HCT116 (cell line): ENCODE results near the gene NIT2. TPM values are rescaled to one million over a fixed set of nuclear protein-coding genes. Genes with fewer than 3 reads are reported as not detected.

Source experiments
- ATAC-seq: fragments of 200-7000 bp; cut with Tn5 transposase; 2 replicates; pipeline ENCODE4 v1.9.1; 2020; ENCODE audit warnings: mild to moderate bottlenecking, moderate library complexity
- BruUV-seq: library from RNA; stranded (reverse); fragments of 400-500 nt; replicated peaks from 2 replicates; lab custom pipeline; 2021; lab: Mats Ljungman, UMichigan
- CTCF ChIA-PET: fragments of 300-600 bp; sonication (Branson Sonifier 250); formaldehyde crosslinking; loops from one replicate; lab custom pipeline; 2021; ENCODE audit warnings: antibody characterized with exemption; lab: Charles Lee
- POLR2A ChIA-PET: fragments of 300-600, 350-600 bp; sonication (Branson Sonifier 250); formaldehyde crosslinking; loops from one replicate; lab custom pipeline; 2021; ENCODE audit warnings: antibody characterized with exemption; lab: Charles Lee
- RAD21 ChIA-PET, 2 experiments: fragments of 300-600 bp; sonication (Branson Sonifier 250); formaldehyde crosslinking; loops; one replicate each; lab custom pipeline; 2023; ENCODE audit warnings: low total read pairs in 2 of 2; ENCODE audit not compliant: uncharacterized antibody in 2 of 2, unreplicated experiment in 2 of 2, low non-redundant PET in 1 of 2; lab: Charles Lee
- DNase-seq: peaks from one replicate; pipeline ENCODE4 v3.0.0-alpha.2; 2010; ENCODE audit warnings: low read depth, low spot score
- H2AFZ ChIP-seq: fragments of 200-600 bp; shearing (Covaris generic), sonication (generic); 2 replicates; pipeline ENCODE4 v1.6.1; 2017; ENCODE audit warnings: low read depth, mixed run types, mixed read lengths, antibody characterized with exemption, low read length; ENCODE audit not compliant: poor library complexity, severe bottlenecking
- H3K27ac ChIP-seq: 2 replicates; pipeline ENCODE4 v1.5.1; 2012; ENCODE audit warnings: low read depth, low read length
- H3K27me3 ChIP-seq: fragments of 200-600 bp; sonication (generic); 2 replicates; pipeline ENCODE4 v1.6.1; 2016; ENCODE audit warnings: mixed run types, low read length, mixed read lengths; ENCODE audit not compliant: insufficient read depth
- H3K36me3 ChIP-seq, 2 experiments: fragments of 200-500 bp in 1 of 2; fragments of 200-600 bp in 1 of 2; sonication (Bioruptor generic) in 1 of 2; sonication (generic) in 1 of 2; 2 replicates each; pipeline versions ENCODE4 v1.5.1 to v1.6.1; 2014 to 2016; ENCODE audit warnings: low read length in 2 of 2, inconsistent platforms in 1 of 2, mixed read lengths in 1 of 2, mixed run types in 1 of 2; ENCODE audit not compliant: insufficient read depth in 2 of 2, control insufficient read depth in 1 of 2
- H3K4me1 ChIP-seq, 2 experiments: fragments of 200-600 bp in 1 of 2; sonication (generic) in 1 of 2; 2 replicates each; pipeline versions ENCODE4 v1.5.1 to v1.6.1; 2012 to 2017; ENCODE audit warnings: low read length in 2 of 2, inconsistent platforms in 1 of 2, mild to moderate bottlenecking in 1 of 2, mixed read lengths in 1 of 2, mixed run types in 1 of 2, moderate library complexity in 1 of 2; ENCODE audit not compliant: insufficient read depth in 2 of 2, control insufficient read depth in 1 of 2
- H3K4me2 ChIP-seq: fragments of 200-600 bp; sonication (generic); 2 replicates; pipeline ENCODE4 v1.6.1; 2017; ENCODE audit warnings: mixed run types, low read length, mixed read lengths
- H3K4me3 ChIP-seq, 2 experiments: fragments of 200-600 bp in 1 of 2; sonication (generic) in 1 of 2; replicated peaks in 1 of 2; 2 replicates each; pipeline ENCODE4 v1.5.1; 2011 to 2016; ENCODE audit warnings: low read length in 2 of 2, control low read depth in 1 of 2, low read depth in 1 of 2, mild to moderate bottlenecking in 1 of 2, mixed read lengths in 1 of 2, mixed run types in 1 of 2
- H3K79me2 ChIP-seq: fragments of 200-600 bp; sonication (generic); 2 replicates; pipeline ENCODE4 v1.6.1; 2017; ENCODE audit warnings: mild to moderate bottlenecking, mixed run types, low read length, moderate library complexity, mixed read lengths; ENCODE audit not compliant: insufficient read depth
- H3K9ac ChIP-seq: fragments of 200-600 bp; sonication (generic); 2 replicates; pipeline ENCODE4 v1.6.1; 2016; ENCODE audit warnings: low read length, mixed read lengths
- H3K9me2 ChIP-seq: fragments of 200-600 bp; sonication (generic), shearing (Covaris generic); 2 replicates; pipeline ENCODE4 v1.6.1; 2017; ENCODE audit warnings: mixed run types, mild to moderate bottlenecking, moderate library complexity; ENCODE audit not compliant: insufficient read depth
- H3K9me3 ChIP-seq, 2 experiments: fragments of 200-500 bp in 1 of 2; fragments of 200-600 bp in 1 of 2; sonication (Bioruptor generic) in 1 of 2; sonication (generic) in 1 of 2; 2 replicates each; pipeline ENCODE4 v1.6.1; 2014 to 2017; ENCODE audit warnings: low read length in 2 of 2, mixed read lengths in 2 of 2, inconsistent platforms in 1 of 2, low read depth in 1 of 2, mild to moderate bottlenecking in 1 of 2, mixed run types in 1 of 2, moderate library complexity in 1 of 2; ENCODE audit not compliant: control insufficient read depth in 1 of 2, insufficient read depth in 1 of 2
- H4K20me1 ChIP-seq: fragments of 200-600 bp; sonication (generic), shearing (Covaris generic); 2 replicates; pipeline ENCODE4 v1.6.1; 2017; ENCODE audit warnings: mixed run types, mild to moderate bottlenecking, moderate library complexity; ENCODE audit not compliant: insufficient read depth
- ELF1 ChIP-seq: IDR thresholded peaks from 2 replicates; pipeline ENCODE4 v1.6.1; 2012; ENCODE audit warnings: low read depth, borderline replicate concordance
- POLR2AphosphoS5 ChIP-seq: IDR thresholded peaks from 2 replicates; pipeline ENCODE4 v1.6.1; 2011; ENCODE audit warnings: mild to moderate bottlenecking, low read depth, low read length, moderate library complexity
- SRF ChIP-seq: IDR thresholded peaks from 2 replicates; pipeline ENCODE4 v1.6.1; 2012; ENCODE audit warnings: low read depth
- intact Hi-C: fragments of 100-400 bp; cut with micrococcal nuclease; formaldehyde crosslinking; loops from 2 replicates; pipeline ENCODE4 v1.10.0; 2022
- total RNA-seq: library from RNA; stranded (reverse); gene quantifications from one replicate; pipeline ENCODE4 v1.2.1, GENCODE V29; 2021; ENCODE audit not compliant: unreplicated experiment
- TF ChIP-seq, protein P1 (sequence below): IDR thresholded peaks from 2 replicates; pipeline ENCODE4 v1.6.1; 2011; ENCODE audit warnings: mild to moderate bottlenecking, low read length, moderate library complexity; ENCODE audit not compliant: insufficient replicate concordance; ENCODE audit errors: extremely low read depth
- TF ChIP-seq, protein P2 (sequence below): IDR thresholded peaks from 2 replicates; pipeline ENCODE4 v1.6.1; 2012; ENCODE audit warnings: low read depth

NIT2 gene
- total RNA-seq, 1 experiment from 2014 or later, result 44.7 TPM

DNA sequence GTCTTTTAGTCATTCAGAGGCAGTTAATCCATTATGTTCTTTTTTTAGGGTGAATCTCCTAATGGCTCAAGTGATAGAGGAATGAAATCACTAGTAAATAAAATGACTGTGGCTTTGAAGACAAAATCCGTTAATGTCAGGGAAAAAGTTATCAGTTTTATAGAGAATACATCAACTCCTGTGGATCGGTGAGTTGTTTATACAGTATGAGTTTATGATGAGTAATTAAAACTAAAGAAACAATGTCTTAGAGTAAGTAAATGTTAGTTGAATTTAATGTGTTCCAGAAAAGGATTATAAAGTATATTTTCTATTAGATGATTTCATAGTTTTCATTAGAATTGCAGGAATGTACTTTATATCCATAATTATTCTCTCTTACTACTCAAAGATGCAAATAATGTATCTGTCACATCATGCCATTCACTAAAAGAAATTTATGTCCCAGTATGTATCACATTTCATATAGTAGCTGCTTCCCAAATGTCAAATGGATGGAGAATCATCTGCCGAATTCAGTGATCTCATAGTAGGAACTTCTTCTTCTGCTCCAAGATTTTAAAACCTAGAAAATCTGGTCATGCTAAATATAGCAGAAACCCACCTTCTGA lies 24.1 kb upstream of the NIT2 start:
- Histone ChIP-seq H3K27ac (no peak overlapping the region), H3K36me3 (no peaks in the 10 kb centered on the region; a peak in 1 of 4 replicates), H3K9me3 (no peaks in the 10 kb centered on the region), H3K4me1 (no peaks in the 10 kb centered on the region), H3K4me2 (no peak overlapping the region), H3K27me3 (no peaks in the 10 kb centered on the region)
- POLR2A ChIA-PET, result no interaction called here
- RAD21 ChIA-PET, result no interaction called here
- ATAC-seq, result no peak
- no TSS peak for BruUV-seq
- CTCF ChIA-PET, result no interaction called here
- TF ChIP-seq, protein P1, sequence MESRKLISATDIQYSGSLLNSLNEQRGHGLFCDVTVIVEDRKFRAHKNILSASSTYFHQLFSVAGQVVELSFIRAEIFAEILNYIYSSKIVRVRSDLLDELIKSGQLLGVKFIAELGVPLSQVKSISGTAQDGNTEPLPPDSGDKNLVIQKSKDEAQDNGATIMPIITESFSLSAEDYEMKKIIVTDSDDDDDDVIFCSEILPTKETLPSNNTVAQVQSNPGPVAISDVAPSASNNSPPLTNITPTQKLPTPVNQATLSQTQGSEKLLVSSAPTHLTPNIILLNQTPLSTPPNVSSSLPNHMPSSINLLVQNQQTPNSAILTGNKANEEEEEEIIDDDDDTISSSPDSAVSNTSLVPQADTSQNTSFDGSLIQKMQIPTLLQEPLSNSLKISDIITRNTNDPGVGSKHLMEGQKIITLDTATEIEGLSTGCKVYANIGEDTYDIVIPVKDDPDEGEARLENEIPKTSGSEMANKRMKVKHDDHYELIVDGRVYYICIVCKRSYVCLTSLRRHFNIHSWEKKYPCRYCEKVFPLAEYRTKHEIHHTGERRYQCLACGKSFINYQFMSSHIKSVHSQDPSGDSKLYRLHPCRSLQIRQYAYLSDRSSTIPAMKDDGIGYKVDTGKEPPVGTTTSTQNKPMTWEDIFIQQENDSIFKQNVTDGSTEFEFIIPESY, result no peak
- TF ChIP-seq, protein P2, sequence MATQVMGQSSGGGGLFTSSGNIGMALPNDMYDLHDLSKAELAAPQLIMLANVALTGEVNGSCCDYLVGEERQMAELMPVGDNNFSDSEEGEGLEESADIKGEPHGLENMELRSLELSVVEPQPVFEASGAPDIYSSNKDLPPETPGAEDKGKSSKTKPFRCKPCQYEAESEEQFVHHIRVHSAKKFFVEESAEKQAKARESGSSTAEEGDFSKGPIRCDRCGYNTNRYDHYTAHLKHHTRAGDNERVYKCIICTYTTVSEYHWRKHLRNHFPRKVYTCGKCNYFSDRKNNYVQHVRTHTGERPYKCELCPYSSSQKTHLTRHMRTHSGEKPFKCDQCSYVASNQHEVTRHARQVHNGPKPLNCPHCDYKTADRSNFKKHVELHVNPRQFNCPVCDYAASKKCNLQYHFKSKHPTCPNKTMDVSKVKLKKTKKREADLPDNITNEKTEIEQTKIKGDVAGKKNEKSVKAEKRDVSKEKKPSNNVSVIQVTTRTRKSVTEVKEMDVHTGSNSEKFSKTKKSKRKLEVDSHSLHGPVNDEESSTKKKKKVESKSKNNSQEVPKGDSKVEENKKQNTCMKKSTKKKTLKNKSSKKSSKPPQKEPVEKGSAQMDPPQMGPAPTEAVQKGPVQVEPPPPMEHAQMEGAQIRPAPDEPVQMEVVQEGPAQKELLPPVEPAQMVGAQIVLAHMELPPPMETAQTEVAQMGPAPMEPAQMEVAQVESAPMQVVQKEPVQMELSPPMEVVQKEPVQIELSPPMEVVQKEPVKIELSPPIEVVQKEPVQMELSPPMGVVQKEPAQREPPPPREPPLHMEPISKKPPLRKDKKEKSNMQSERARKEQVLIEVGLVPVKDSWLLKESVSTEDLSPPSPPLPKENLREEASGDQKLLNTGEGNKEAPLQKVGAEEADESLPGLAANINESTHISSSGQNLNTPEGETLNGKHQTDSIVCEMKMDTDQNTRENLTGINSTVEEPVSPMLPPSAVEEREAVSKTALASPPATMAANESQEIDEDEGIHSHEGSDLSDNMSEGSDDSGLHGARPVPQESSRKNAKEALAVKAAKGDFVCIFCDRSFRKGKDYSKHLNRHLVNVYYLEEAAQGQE, result no peak
- TF ChIP-seq SRF (no peak), ELF1 (no peak), POLR2AphosphoS5 (no peak)
- TF ChIP-seq, all 23 proteins: peak for 0
- no peaks in the 10 kb centered on the region; the same call in 1 of the 2 replicates for H4K20me1 ChIP-seq
- H3K9ac ChIP-seq, result no peak overlapping the region
- DNase-seq, result no peak
- H2AFZ ChIP-seq, result no peak overlapping the region
- H3K79me2 ChIP-seq, result no peaks in the 10 kb centered on the region
- no peak overlapping the region for H3K4me3 ChIP-seq
- intact Hi-C loops, result loop anchor here (10.0 kb wide), 3 partner anchors 404 to 584 kb away; no protein-coding TSS in a partner anchor
- no peaks in the 10 kb centered on the region for H3K9me2 ChIP-seq
